IMR-90 (cell line): ENCODE results near the gene RAB1A. TPM values are rescaled to one million over a fixed set of nuclear protein-coding genes. Genes with fewer than 3 reads are reported as not detected.

Experiments used
- ATAC-seq: fragments of 200-7000 bp; cut with Tn5 transposase; 2 replicates; pipeline ENCODE4 v1.9.1; 2020; ENCODE audit warnings: low read depth, mild to moderate bottlenecking, moderate library complexity
- BruUV-seq: library from RNA; stranded (reverse); fragments of 400-500 nt; replicated peaks from 2 replicates; lab custom pipeline; 2021; lab: Mats Ljungman, UMichigan
- CTCF ChIA-PET: fragments of 300-600 bp; formaldehyde crosslinking; extraction: SDS; loops from one replicate; lab custom pipeline; 2021; ENCODE audit warnings: antibody characterized with exemption; lab: Yijun Ruan, JAX
- POLR2A ChIA-PET: fragments of 300-600 bp; sonication (Branson Sonifier 250); formaldehyde crosslinking; loops from one replicate; lab custom pipeline; 2022; ENCODE audit warnings: antibody characterized with exemption; ENCODE audit not compliant: unreplicated experiment; lab: Charles Lee
- DNase-seq: peaks from one replicate; pipeline ENCODE4 v3.0.0; 2013
- H2AFZ ChIP-seq: replicated peaks from 2 replicates; pipeline ENCODE3; 2013; ENCODE audit warnings: low read length, mild to moderate bottlenecking; ENCODE audit not compliant: poor library complexity
- H2AK5ac ChIP-seq: 2 replicates; pipeline ENCODE4 v1.6.1; 2013; ENCODE audit warnings: low read depth, low read length, inconsistent platforms
- H2AK9ac ChIP-seq: replicated peaks from 2 replicates; pipeline ENCODE3; 2013; ENCODE audit warnings: mild to moderate bottlenecking, low read depth, low read length, moderate library complexity; ENCODE audit not compliant: poor library complexity
- H2BK120ac ChIP-seq: 2 replicates; pipeline ENCODE4 v1.6.1; 2013; ENCODE audit warnings: low read depth, low read length, inconsistent platforms
- H2BK15ac ChIP-seq: 3 replicates; pipeline ENCODE4 v1.6.1; 2013; ENCODE audit warnings: low read depth, low read length, inconsistent platforms
- H2BK20ac ChIP-seq: 2 replicates; pipeline ENCODE4 v1.6.1; 2013; ENCODE audit warnings: low read depth, mild to moderate bottlenecking, inconsistent platforms, low read length, moderate library complexity
- H2BK5ac ChIP-seq: 2 replicates; pipeline ENCODE4 v1.6.1; 2013; ENCODE audit warnings: mild to moderate bottlenecking, low read depth, low read length, inconsistent platforms; ENCODE audit not compliant: poor library complexity, severe bottlenecking
- H3K14ac ChIP-seq: replicated peaks from 2 replicates; pipeline ENCODE4 v1.6.1; 2013; ENCODE audit warnings: low read depth, low read length, inconsistent platforms
- H3K18ac ChIP-seq: 2 replicates; pipeline ENCODE4 v1.6.1; 2013; ENCODE audit warnings: low read depth, low read length, control low read depth
- H3K23ac ChIP-seq: 2 replicates; pipeline ENCODE4 v1.6.1; 2013; ENCODE audit warnings: low read depth, low read length, inconsistent platforms
- H3K27ac ChIP-seq: 2 replicates; pipeline ENCODE4 v1.5.1; 2013; ENCODE audit warnings: mild to moderate bottlenecking, control low read depth, low read length; ENCODE audit not compliant: insufficient read depth
- H3K27me3 ChIP-seq: 2 replicates; pipeline ENCODE4 v1.6.1; 2013; ENCODE audit warnings: low read length; ENCODE audit not compliant: control insufficient read depth, insufficient read depth
- H3K36me3 ChIP-seq: 2 replicates; pipeline ENCODE4 v1.6.1; 2013; ENCODE audit warnings: low read length, mixed read lengths; ENCODE audit not compliant: control insufficient read depth, insufficient read depth
- H3K4ac ChIP-seq: 2 replicates; pipeline ENCODE4 v1.6.1; 2013; ENCODE audit warnings: low read depth, low read length, inconsistent platforms
- H3K4me1 ChIP-seq: 2 replicates; pipeline ENCODE4 v1.6.1; 2013; ENCODE audit warnings: low read length, mixed read lengths; ENCODE audit not compliant: control insufficient read depth, insufficient read depth
- H3K4me2 ChIP-seq: 2 replicates; pipeline ENCODE4 v1.6.1; 2013; ENCODE audit warnings: low read depth, mild to moderate bottlenecking, control low read depth, low read length, moderate library complexity
- H3K4me3 ChIP-seq: 2 replicates; pipeline ENCODE4 v1.5.1; 2013; ENCODE audit warnings: low read depth, mild to moderate bottlenecking, control low read depth, low read length, moderate library complexity; ENCODE audit not compliant: insufficient read depth
- H3K56ac ChIP-seq: 2 replicates; pipeline ENCODE4 v1.6.1; 2013; ENCODE audit warnings: low read length, inconsistent platforms; ENCODE audit not compliant: insufficient read depth; ENCODE audit errors: extremely low read depth
- H3K79me1 ChIP-seq, 2 experiments: 2 replicates each; pipeline ENCODE4 v1.6.1; 2013; ENCODE audit warnings: low read length in 2 of 2, inconsistent platforms in 1 of 2, low read depth in 1 of 2
- H3K9ac ChIP-seq: 2 replicates; pipeline ENCODE4 v1.6.1; 2013; ENCODE audit warnings: low read depth, low read length, control low read depth
- H3K9me1 ChIP-seq: 2 replicates; pipeline ENCODE4 v1.6.1; 2013; ENCODE audit warnings: low read length, inconsistent platforms; ENCODE audit not compliant: insufficient read depth
- H3K9me3 ChIP-seq: 2 replicates; pipeline ENCODE4 v1.6.1; 2013; ENCODE audit warnings: low read length; ENCODE audit not compliant: control insufficient read depth, insufficient read depth
- H4K20me1 ChIP-seq: 2 replicates; pipeline ENCODE4 v1.6.1; 2013; ENCODE audit warnings: low read length, inconsistent platforms; ENCODE audit not compliant: insufficient read depth
- H4K5ac ChIP-seq: 2 replicates; pipeline ENCODE4 v1.6.1; 2013; ENCODE audit warnings: mild to moderate bottlenecking, low read depth, low read length, control low read depth
- H4K8ac ChIP-seq, 2 experiments: 2 replicates each; pipeline ENCODE4 v1.6.1; 2013; ENCODE audit warnings: low read depth in 2 of 2, low read length in 2 of 2, control low read depth in 1 of 2, inconsistent platforms in 1 of 2
- H4K91ac ChIP-seq: 2 replicates; pipeline ENCODE4 v1.6.1; 2013; ENCODE audit warnings: low read depth, low read length, inconsistent platforms; ENCODE audit not compliant: insufficient read depth
- CEBPB ChIP-seq: IDR thresholded peaks from 2 replicates; pipeline ENCODE4 v1.6.1; 2012; ENCODE audit warnings: low read depth, low read length, improper control_type of control experiment
- SMC3 ChIP-seq: fragments of 150-350 bp; IDR thresholded peaks from 2 replicates; pipeline ENCODE4 v1.6.1; 2016; ENCODE audit warnings: low read depth, mild to moderate bottlenecking, antibody characterized with exemption, low read length, moderate library complexity
- WGBS, 2 experiments: methylation state at CpG; one replicate each; pipeline versions ENCODE4 v1.1.5 to v1.1.7; 2013; ENCODE audit warnings: missing lambda C conversion rate in 2 of 2; ENCODE audit not compliant: insufficient read length in 1 of 2; ENCODE audit errors: extremely low coverage in 2 of 2; 5-methylcytosine and 5-hydroxymethylcytosine counted together
- dilution Hi-C: fragments of 300-500 bp; cut with HindIII; formaldehyde crosslinking; loops from one replicate; pipeline ENCODE4 v1.14.3; 2018; ENCODE audit warnings: low sequenced_read_pairs; ENCODE audit not compliant: unreplicated experiment
- in situ Hi-C: fragments of 300-500 bp; cut with MboI; formaldehyde crosslinking; loops from 3 replicates; pipeline ENCODE4 v1.14.3; 2019; ENCODE audit warnings: low sequenced_read_pairs, inconsistent platforms, mixed read lengths
- intact Hi-C: fragments of 100-400 bp; cut with micrococcal nuclease; formaldehyde crosslinking; loops from 2 replicates; pipeline ENCODE4 v1.10.0; 2022
- polyA plus RNA-seq, 3 experiments: library from polyadenylated mRNA; depleted of rRNA; stranded (reverse); fragments of >200 nt; gene quantifications; 2 replicates each; pipeline ENCODE4 v1.2.3, GENCODE V29; 2012; ENCODE audit warnings: low replicate concordance in 1 of 3
- total RNA-seq: library from RNA; depleted of rRNA; stranded (reverse); fragments of >200 nt; gene quantifications from 2 replicates; pipeline ENCODE4 v1.2.3, GENCODE V29; 2012

RAB1A gene
- total and polyA plus RNA-seq, 2 of the 4 experiments (the other 2 are of a cell fraction): 114 to 169 TPM

DNA sequence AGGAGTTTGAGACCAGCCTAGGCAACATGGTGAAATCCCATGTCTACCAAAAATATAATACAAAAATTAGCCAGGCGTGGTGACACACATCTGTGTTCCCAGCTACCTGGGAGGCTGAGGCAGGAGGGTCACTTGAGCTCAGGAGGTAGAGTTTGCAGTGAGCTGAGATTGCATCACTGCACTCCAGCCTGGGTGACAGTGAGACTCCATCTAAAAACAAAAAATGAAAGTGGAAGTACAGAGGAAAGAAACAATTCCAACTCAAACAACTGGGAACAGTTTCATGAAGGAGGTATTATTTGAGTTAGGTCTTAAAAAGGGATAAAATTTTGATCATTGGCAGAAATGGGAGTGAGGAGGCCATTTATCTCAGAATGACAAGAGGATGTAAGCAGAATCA, 6.3 kb upstream of the RAB1A start:
- CTCF ChIA-PET: no interaction called here
- no peak for DNase-seq

More for the DNA sequence above, 6.3 kb upstream of the RAB1A start:
- Histone ChIP-seq H2AK5ac (peak overlapping the region; percentile 27; the same call in 1 of the 2 replicates), H4K20me1 (no peaks in the 10 kb centered on the region), H4K8ac (no peak overlapping the region), H3K56ac (no peak overlapping the region), H2BK120ac (no peak overlapping the region), H3K9ac (no peak overlapping the region), H3K4me3 (no peak overlapping the region), H2BK20ac (no peak overlapping the region), H2AFZ (no peak overlapping the region), H3K36me3 (no peaks in the 10 kb centered on the region), H3K9me1 (peaks cover 5% of the 10 kb centered on the region; the same call in 1 of the 2 replicates), H2AK9ac (no peak overlapping the region), H4K5ac (peak overlapping the region; percentile 9), H3K14ac (0 out of 2 replicates have a peak overlapping the region, but pooled peaks have one; percentile 25), H3K27ac (no peak overlapping the region), H3K9me3 (no peaks in the 10 kb centered on the region), H3K23ac (no peak overlapping the region), H3K79me1 (no peaks in the 10 kb centered on the region), H4K91ac (no peak overlapping the region), H3K4me2 (0 out of 2 replicates have a peak overlapping the region, but pooled peaks have one; percentile 65), H3K4me1 (peaks cover 4% of the 10 kb centered on the region), H3K27me3 (no peaks in the 10 kb centered on the region), H3K18ac (no peak overlapping the region), H3K4ac (no peak overlapping the region), H2BK15ac (no peak overlapping the region; the same call in 2 of the 3 replicates), H2BK5ac (no peak overlapping the region)
- WGBS, 2 experiments: no CpG with 5 or more reads among the region's 1 CpG
- intact Hi-C loops (no loop called here), in situ Hi-C loops (no loop called here), dilution Hi-C loops (no loop called here)
- POLR2A ChIA-PET: no interaction called here
- TF ChIP-seq CEBPB (peak; percentile 69), SMC3 (no peak)
- peak; percentile 32; the same call in 1 of the 2 replicates for ATAC-seq
- no TSS peak for BruUV-seq
